Mesenteric fat pad (tissue), 1 donor: ENCODE results near the gene ITGA3. TPM values are rescaled to one million over a fixed set of nuclear protein-coding genes. Genes with fewer than 3 reads are reported as not detected.

ENCODE experiments used
- DNase-seq: peaks from one replicate; pipeline ENCODE4 v3.0.0-alpha.2; 2020; ENCODE audit warnings: low spot score
- total RNA-seq: library from RNA; stranded (reverse); fragmentation: NEBNext Ultra II Directional; extraction: Animal tissue kit (Norgen Biotek cat#: 25700); gene quantifications from one replicate; pipeline ENCODE4 v1.2.1, GENCODE V29; 2021
- donor health status: DM: yes; HTN: yes; CAD: no.

The ITGA3 gene
- total RNA-seq, 1 donor from 2014 or later: 14.4 TPM

- no peak for DNase-seq
Measured at GRCh38 chr17:50123649-50124349, 67.9 kb downstream of the ITGA3 start.

- no peak for DNase-seq
Measured at GRCh38 chr17:50125420-50125997, 69.6 kb downstream of the ITGA3 start.

GRCh38 chr17:50127697-50128361 is 71.9 kb downstream of the ITGA3 start:
- DNase-seq: no peak

- DNase-seq: no peak
Measured at GRCh38 chr17:50128441-50129352, 72.8 kb downstream of the ITGA3 start.

GRCh38 chr17:50129353-50129727 is 73.4 kb downstream of the ITGA3 start:
- no peak for DNase-seq

GRCh38 chr17:50129728-50130558 is 74.0 kb downstream of the ITGA3 start, which contains the start of gene SAMD14:
SAMD14 (minus strand) TSS chr17:50130160; CDS start chr17:50124959, 5,201 bp downstream.
- DNase-seq: no peak

GRCh38 chr17:50130559-50131305 is 74.8 kb downstream of the ITGA3 start:
- DNase-seq: no peak

- no peak for DNase-seq
Measured at GRCh38 chr17:50132104-50132794, 76.3 kb downstream of the ITGA3 start.

- DNase-seq: no peak
Measured at GRCh38 chr17:50133028-50133768, 77.3 kb downstream of the ITGA3 start.

- no peak for DNase-seq
Measured at GRCh38 chr17:50133769-50134099, 77.8 kb downstream of the ITGA3 start.

GRCh38 chr17:50134206-50135110 is 78.5 kb downstream of the ITGA3 start:
- no peak for DNase-seq

GRCh38 chr17:50135316-50136095 is 79.6 kb downstream of the ITGA3 start:
- DNase-seq: no peak

- DNase-seq: no peak
Measured at GRCh38 chr17:50136096-50136687, 80.3 kb downstream of the ITGA3 start.

GRCh38 chr17:50137042-50137441 is 81.1 kb downstream of the ITGA3 start:
- DNase-seq: no peak

- no peak for DNase-seq
Measured at GRCh38 chr17:50139185-50139783, 83.4 kb downstream of the ITGA3 start.
